ENCODE results near the gene KRT86. TPM values are rescaled to one million over a fixed set of nuclear protein-coding genes. Genes with fewer than 3 reads are reported as not detected.

The KRT86 gene
- total and polyA plus RNA-seq, 2 donors (not counting 1 experiment from before 2014, with no cell fraction given): not detected

GRCh38 chr12:52255926-52256583 lies 18.4 kb upstream of the KRT86 start:
- Histone ChIP-seq H2AFZ (ENCODE audit: insufficient read depth, low read depth, low read length, poor library complexity, severe bottlenecking) (no peak overlapping the region), H3K9ac (ENCODE audit: low read length) (no peak overlapping the region), H3K9me3 (ENCODE audit: control extremely low read depth in 1 of 3, control insufficient read depth in 2 of 3, insufficient read depth in 1 of 3, low read length in 2 of 3) (no peaks in the 10 kb centered on the region), H3K27me3 (replicated peaks in 1 of 4; ENCODE audit: control extremely low read depth in 1 of 4, control insufficient read depth in 3 of 4, insufficient read depth in 4 of 4, low read length in 3 of 4) (peaks cover 0 to 34% (median 7%) of the 10 kb centered on the region in 4 experiments), H3K79me2 (ENCODE audit: control insufficient read depth, insufficient read depth, low read length) (no peaks in the 10 kb centered on the region), H3K36me3 (replicated peaks in 1 of 2; ENCODE audit: control extremely low read depth in 1 of 2, control insufficient read depth in 1 of 2, extremely low read depth in 1 of 2, insufficient read depth in 2 of 2, low read length in 1 of 2) (no peaks in the 10 kb centered on the region), H3K4me2 (replicated peaks; ENCODE audit: low read depth, low read length, poor library complexity, severe bottlenecking) (no peak overlapping the region), H3K4me1 (ENCODE audit: control insufficient read depth in 2 of 2, insufficient read depth in 2 of 2, low read length in 2 of 2) (no peaks in the 10 kb centered on the region), H3K27ac (ENCODE audit: low read length in 2 of 2) (no peak overlapping the region), H4K20me1 (ENCODE audit: control insufficient read depth, insufficient read depth, low read length, poor library complexity, severe bottlenecking) (no peaks in the 10 kb centered on the region), H3K4me3 (ENCODE audit: control extremely low read depth in 1 of 5, extremely low read depth in 1 of 5, insufficient read depth in 1 of 5, low read depth in 2 of 5, low read length in 4 of 5) (no peak overlapping the region)
- Mint-ChIP-seq H3K4me3 (no peak overlapping the region), H3K4me1 (no peaks in the 10 kb centered on the region), H3K27me3 (peaks cover 58% of the 10 kb centered on the region), H3K9me3 (ENCODE audit: insufficient read depth) (no peaks in the 10 kb centered on the region), H3K27ac (no peak overlapping the region)
- ATAC-seq (ENCODE audit: low read depth) (no peak), DNase-seq (no peak)
- no peak for TF ChIP-seq EZH2 (IDR thresholded peaks at IDR 0.05; ENCODE audit: borderline replicate concordance, insufficient read depth, low read depth, low read length, poor library complexity, severe bottlenecking)
- no peak for TF ChIP-seq CTCF (IDR thresholded peaks at IDR 0.05)
- POLR2A ChIA-PET: no interaction called here
- 80% methylated on average over 9 of the region's 9 CpGs for WGBS (ENCODE audit: insufficient coverage)
- CTCF ChIA-PET: no interaction called here
- intact Hi-C loops (cut with micrococcal nuclease): no loop called here

GRCh38 chr12:52256584-52256935 lies 17.9 kb upstream of the KRT86 start:
- no peak overlapping the region for H3K4me3 Mint-ChIP-seq
- no peak for TF ChIP-seq CTCF (IDR thresholded peaks at IDR 0.05)
- no peak for TF ChIP-seq EZH2 (IDR thresholded peaks at IDR 0.05; ENCODE audit: borderline replicate concordance, insufficient read depth, low read depth, low read length, poor library complexity, severe bottlenecking)
- Histone ChIP-seq H3K27ac (ENCODE audit: low read length in 2 of 2) (no peak overlapping the region), H3K79me2 (ENCODE audit: control insufficient read depth, insufficient read depth, low read length) (no peaks in the 10 kb centered on the region), H4K20me1 (ENCODE audit: control insufficient read depth, insufficient read depth, low read length, poor library complexity, severe bottlenecking) (no peaks in the 10 kb centered on the region), H2AFZ (ENCODE audit: insufficient read depth, low read depth, low read length, poor library complexity, severe bottlenecking) (no peak overlapping the region), H3K36me3 (replicated peaks in 1 of 2; ENCODE audit: control extremely low read depth in 1 of 2, control insufficient read depth in 1 of 2, extremely low read depth in 1 of 2, insufficient read depth in 2 of 2, low read length in 1 of 2) (no peaks in the 10 kb centered on the region), H3K9me3 (ENCODE audit: control extremely low read depth in 1 of 3, control insufficient read depth in 2 of 3, insufficient read depth in 1 of 3, low read length in 2 of 3) (no peaks in the 10 kb centered on the region), H3K27me3 (replicated peaks in 1 of 4; ENCODE audit: control extremely low read depth in 1 of 4, control insufficient read depth in 3 of 4, insufficient read depth in 4 of 4, low read length in 3 of 4) (peaks cover 0 to 37% (median 7%) of the 10 kb centered on the region in 4 experiments), H3K4me2 (replicated peaks; ENCODE audit: low read depth, low read length, poor library complexity, severe bottlenecking) (no peak overlapping the region), H3K9ac (ENCODE audit: low read length) (no peak overlapping the region), H3K4me3 (ENCODE audit: control extremely low read depth in 1 of 5, extremely low read depth in 1 of 5, insufficient read depth in 1 of 5, low read depth in 2 of 5, low read length in 4 of 5) (no peak overlapping the region), H3K4me1 (ENCODE audit: control insufficient read depth in 2 of 2, insufficient read depth in 2 of 2, low read length in 2 of 2) (no peaks in the 10 kb centered on the region)
- no peak for DNase-seq
- no peaks in the 10 kb centered on the region for H3K9me3 Mint-ChIP-seq (ENCODE audit: insufficient read depth)
- peaks cover 58% of the 10 kb centered on the region for H3K27me3 Mint-ChIP-seq
- H3K4me1 Mint-ChIP-seq: no peaks in the 10 kb centered on the region
- ChIA-PET POLR2A (no interaction called here), CTCF (no interaction called here)
- H3K27ac Mint-ChIP-seq: no peak overlapping the region
- ATAC-seq (ENCODE audit: low read depth): no peak
- WGBS (ENCODE audit: insufficient coverage): 84% methylated on average over 2 of the region's 2 CpGs
- intact Hi-C loops (cut with micrococcal nuclease): no loop called here
